HG02610 (cell line): Measurements from ENCODE around the gene CTTN.

Experiments used
- ATAC-seq: cut with Tn5 transposase; IDR thresholded peaks from one replicate; pipeline ENCODE4 v1.9.1; 2021; ENCODE audit warnings: mild to moderate bottlenecking, moderate library complexity; ENCODE audit not compliant: unreplicated experiment

CTTN gene

DNA sequence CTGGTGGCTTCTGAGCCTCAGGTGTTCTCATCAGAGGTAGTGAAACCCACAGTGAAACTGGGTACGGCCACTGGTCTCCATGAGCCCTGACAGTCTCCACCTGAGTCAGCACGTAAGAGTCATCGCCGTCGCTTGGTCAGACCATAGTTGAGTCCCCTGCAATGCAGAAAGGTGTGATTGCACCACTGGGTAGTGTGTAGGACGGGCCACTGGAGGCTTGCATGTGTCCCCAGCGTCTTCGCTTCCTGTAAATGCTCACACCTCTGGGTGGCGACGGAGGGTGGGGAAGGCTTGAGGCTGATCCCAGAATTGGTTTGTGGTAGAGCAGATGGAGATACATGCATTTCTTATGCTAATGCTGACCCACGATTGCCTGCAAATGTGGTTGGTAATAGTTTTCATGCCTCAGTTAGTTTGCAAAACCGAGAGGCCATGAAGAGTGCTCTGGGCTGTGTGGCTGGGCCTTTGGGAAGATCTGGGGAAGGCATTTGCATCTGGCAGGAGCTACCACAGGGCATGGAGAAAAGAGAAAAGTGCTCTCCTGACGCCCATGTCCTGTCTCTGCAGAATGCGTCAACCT is 26.5 kb downstream of the CTTN start:
- ATAC-seq: no peak

DNA sequence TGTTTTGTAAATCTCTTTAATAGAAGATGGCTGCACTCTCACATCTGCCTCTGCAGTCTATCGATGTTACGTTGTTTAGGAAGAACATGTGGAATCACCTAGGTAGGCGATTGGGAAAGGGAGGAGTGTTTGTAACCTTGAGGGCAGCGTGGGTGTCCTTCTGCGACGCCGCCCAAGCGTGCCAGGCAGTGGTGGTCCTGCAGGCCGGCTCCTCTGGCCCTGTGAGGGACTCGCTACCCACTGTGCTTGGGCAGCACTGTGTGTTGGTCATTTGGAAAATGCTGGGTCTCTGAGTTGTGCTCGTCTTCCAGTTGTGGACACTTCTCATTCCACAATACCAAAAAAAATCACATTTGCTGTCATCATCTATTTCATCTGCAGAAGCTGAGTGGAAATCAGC is 29.1 kb downstream of the CTTN start:
- ATAC-seq: no peak

DNA sequence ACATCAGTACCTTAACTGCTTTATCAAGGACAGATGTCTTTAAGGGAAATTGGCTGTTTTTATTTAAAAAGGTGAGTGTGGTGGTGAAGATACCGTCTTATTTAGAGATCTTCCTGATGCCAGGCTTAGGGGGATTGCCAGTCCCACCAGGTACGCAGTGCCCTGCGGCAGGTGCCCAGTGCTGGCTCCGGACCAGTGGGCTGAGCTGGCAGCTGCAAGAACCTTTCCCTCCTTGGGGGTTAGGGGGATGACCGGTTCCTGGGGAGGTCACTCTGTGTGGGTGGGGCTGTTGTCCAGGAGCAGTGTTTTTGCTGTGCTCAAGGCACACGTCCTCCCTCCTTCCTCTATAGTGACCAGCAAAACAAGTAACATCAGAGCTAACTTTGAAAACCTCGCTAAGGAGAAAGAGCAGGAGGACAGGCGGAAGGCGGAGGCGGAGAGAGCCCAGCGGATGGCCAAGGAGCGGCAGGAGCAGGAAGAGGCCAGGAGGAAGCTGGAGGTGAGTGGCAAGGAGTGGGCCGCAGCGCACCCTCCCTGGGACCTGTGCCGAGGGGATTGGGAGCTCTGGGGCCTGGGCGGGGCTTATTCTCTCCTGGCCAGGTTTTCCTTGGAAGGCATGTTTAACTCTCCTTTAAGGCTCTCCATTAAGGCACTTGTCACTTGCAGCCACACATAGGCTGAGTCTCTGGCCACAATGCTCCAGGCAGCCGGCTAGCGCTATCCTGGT is 30.5 kb downstream of the CTTN start:
- ATAC-seq: no peak

DNA sequence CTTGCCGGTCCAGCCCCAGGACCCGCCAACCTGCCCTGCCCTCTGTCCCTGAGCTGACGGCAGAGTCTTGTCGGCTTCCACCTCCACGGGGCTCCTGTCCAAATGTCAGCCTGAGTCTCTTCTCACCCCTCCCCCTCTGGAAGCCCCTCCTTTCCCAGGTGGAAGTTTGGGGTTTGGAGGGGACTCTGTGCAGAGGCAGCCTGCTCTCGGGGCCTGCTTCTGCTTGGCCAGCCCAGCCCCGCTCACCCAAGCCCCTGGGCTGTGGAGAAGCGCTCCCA is 31.0 kb downstream of the CTTN start:
- no peak for ATAC-seq

DNA sequence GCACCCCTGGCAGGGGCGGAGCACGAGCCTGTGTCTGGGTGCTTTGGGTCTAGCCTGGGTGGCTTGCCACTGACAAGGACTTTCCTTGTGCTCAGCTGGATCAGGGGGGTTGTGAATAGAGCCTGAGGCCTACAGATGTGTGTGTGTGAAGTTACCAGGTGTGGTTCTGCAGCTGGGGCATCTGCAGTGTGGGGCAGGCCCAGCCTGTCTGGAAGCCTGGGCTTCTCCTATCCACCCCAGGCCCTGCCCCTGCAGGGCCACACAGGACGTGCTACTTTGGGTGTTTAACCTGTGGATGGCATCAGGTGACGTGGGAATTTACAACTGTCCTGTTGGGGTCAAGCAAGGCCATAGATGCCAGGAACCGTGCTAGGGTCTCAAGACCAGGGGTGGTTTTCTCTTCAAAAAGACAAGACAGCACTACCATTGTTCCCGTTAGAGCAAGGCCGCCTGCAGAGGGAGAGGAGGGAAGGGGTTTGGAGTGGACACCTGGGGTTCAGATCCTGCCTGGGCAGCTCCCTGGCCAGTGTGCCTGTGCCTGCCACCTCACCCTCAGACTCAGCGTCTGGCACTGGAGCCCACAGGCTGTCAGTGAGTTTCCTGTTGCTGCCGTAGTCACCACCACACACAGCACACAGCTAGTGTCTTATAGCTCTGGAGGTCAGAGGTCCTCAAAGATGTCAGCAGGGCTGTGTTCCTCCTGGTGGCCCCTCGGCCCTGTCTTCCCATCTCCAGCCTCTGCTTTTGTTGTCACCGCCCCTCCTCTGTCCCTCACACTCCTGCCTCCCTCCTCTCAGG is 31.6 kb downstream of the CTTN start:
- no peak for ATAC-seq

DNA sequence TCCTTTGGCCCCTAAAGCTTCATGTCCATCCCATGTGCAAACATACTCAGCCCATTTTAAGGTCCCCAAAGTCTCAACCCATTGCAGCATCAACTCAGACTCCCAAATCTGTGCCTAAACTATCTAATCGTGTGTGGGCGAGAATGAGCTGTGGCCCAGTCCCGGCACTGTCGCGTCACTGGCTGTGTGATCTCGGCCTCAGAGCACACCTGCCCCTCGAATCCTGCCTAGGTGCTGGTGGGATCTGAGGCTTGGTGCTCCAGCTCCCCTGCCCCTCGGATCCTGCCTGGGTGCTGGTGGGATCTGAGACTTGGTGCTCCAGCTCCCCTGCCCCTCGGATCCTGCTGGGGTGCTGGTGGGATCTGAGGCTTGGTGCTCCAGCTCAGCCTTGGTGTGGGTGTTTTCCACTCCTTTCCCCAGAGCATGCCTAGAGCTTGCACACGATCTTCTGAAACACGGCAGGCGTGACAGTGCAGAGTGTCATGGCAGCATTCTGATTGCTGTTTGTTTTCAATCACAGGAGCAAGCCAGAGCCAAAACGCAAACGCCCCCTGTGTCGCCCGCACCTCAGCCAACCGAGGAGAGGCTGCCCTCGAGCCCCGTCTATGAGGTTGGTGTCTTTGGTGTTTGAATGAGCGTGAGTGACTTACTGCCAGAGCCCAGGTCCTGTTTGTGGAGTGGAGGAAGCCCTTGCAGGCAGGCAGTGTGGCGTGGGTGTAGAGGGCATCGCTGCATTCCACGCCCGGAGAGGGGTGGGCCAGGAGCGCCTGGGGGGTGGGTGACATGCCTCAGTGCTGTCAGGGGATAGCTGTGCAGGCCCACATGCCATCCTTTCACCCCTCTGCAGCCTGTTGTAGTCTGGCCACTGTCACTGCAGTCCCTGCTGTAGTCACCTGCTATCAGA is 32.6 kb downstream of the CTTN start:
- no peak for ATAC-seq

DNA sequence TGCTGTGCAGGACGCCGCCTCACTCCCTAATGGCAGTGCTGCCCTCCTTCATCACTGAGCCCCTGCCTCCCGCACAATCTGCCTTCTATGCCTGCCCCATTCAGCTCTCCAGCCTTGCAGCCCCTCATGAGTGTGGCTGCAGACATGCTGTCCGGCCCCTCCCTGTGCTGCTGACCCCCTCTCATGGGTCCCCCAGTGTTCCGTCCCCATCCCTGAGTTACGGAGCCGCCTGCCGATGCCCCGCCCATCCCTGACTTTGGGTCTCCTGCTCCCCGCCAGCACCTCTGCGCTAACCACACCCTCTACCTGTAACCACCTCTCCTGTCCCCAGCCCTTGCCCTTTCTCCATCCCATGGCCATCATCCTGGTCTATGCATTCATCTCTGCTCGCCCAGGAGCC is 33.3 kb downstream of the CTTN start:
- no peak for ATAC-seq

DNA sequence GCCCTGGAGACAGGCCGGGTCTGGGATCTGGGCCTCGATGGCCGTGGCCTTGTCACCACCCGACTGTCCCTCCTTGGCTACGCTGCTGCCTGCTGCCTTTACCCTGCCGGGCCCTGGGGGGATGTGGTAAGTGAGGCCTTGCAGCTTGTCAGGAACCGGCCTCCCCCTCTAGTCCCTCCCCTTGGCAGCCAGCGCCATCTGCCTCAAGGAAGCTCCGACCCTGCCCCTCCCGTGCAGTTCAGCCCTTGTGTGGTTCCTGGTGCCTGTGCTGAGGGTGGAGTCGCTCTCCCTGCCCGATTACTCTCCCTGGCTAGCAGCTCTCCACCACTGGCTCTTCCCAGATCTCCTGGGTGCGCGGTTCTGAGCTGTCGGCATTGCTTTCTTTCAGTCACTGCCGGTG is 33.7 kb downstream of the CTTN start:
- no peak for ATAC-seq

DNA sequence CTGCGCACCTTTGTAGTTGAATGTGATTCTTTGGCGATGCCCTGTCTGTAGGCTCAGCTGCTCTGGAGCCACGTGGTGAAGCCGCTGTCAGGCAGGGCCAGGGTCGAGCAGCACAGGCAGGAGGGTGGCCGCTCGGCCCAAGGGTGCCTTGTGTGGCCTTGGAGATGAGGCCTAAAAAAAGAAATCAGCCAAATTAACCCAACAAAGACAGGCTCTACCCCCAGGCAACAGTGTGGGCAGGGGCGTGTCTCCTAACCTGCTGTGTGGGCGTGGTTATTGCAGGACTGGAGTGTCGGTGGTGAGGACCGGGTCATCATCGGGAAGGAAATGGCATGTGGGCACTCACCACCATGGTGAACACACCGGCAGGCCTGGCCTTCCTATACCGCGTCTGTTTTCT is 34.3 kb downstream of the CTTN start:
- no peak for ATAC-seq

DNA sequence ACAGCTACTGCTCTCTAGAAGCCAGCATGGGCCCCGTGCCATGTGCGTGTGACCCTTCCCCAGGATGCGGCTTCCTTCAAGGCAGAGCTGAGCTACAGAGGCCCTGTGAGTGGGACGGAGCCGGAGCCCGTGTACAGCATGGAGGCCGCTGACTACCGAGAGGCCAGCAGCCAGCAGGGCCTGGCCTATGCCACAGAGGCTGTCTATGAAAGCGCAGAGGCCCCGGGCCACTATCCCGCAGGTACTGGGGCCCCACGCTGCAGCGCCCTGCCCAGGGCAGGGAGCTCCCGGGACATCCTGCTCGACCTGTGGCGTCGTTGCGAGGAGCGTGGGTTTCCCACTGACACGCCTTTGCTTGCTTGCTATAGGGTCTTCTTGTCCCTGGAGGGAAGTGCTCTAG is 34.7 kb downstream of the CTTN start:
- no peak for ATAC-seq

DNA sequence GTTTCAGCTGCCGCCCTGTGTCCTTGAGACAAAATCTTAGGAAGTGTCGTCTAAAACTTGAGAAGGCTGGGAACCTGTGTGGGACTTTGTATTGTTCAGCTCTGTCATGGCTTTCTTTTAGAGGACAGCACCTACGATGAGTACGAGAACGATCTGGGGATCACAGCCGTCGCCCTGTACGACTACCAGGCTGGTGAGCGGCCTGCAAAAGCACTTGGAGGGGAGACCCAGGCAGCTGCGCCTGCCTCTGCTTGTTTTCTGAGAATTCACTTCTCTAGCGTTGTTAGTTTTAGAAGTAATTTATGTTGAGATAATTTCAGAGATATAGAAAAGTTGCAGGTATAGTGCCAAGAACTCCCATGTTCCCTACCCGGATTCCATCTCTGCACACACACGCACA is 35.2 kb downstream of the CTTN start:
- ATAC-seq: no peak

DNA sequence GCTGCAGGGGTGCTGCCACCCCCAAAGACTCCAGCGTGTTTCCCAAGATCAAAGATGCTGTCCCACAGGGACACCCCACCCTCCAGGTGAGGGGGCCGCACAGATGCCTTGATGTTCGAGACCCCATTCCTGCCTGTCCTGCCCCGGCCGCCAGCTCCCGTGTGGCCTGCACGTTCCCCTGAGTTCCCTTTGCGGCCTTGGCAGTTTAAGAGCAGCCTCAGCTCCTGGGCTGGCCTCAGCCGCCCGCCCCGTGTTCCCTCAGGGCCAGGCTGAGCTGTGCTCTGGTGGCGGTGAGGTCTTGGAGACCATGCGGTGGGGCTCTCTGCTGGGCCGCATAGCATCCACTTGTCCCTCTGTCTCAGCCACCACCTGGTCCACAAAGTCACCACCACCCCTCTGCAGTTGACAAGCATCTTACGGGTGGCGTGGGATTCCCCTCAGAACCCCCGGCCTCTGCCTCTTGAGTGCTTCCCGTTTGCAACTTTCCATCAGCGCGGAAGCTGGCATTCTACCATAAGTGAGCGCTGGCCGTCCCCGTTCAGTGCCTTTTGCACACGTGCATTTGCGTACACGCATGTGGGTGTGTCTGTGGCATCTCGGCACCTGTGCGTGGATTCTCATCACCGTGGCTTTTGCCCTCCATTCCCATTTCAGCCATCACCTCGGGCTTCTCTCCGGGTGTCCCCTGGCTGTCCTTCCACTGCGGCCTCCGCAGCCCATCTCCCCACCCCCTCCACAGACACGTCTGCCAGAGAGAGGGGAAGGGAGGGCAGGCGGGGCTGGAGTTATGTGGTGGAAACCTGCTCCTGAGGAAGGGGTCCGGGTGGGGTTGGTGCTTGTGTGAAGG is 35.9 kb downstream of the CTTN start:
- ATAC-seq: no peak

DNA sequence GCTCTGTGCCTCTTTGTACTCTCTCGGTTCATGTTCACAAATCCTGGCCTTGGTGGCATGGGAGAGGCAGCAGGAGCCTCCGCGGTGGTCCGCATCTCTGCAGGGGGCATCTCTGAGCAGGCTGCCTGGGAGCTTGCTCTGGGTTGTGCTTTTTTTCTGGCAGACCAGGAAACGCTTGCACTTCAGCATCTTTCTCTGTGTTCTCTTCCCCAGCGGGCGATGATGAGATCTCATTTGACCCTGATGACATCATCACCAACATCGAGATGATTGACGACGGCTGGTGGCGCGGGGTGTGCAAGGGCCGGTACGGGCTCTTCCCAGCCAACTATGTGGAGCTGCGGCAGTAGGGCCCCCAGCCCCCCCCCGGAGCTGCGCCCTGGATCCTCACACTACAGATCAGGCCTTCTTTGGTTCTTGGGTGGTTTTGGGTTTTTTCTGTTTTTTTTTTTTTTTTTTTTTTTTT is 36.5 kb downstream of the CTTN start:
- no peak for ATAC-seq

DNA sequence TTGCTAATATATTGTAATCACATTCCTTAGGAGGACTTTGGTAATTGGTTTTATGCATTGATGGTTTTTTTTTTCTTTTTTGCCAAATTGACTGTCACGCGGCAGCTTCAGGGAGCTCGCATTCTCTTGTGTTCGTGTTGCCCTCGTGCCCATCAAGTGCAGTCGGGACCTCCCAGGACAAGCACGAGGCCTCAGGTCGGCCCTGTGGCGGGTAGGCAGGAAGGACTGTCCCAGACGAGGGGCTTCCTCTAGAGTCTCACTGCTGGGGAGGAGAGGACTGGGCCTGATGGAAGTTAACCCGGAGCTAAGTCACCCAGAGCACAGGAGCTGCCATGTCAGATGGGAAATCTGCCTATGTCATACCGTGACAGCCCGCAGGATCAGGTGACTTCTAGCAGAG is 37.0 kb downstream of the CTTN start:
- ATAC-seq: no peak

DNA sequence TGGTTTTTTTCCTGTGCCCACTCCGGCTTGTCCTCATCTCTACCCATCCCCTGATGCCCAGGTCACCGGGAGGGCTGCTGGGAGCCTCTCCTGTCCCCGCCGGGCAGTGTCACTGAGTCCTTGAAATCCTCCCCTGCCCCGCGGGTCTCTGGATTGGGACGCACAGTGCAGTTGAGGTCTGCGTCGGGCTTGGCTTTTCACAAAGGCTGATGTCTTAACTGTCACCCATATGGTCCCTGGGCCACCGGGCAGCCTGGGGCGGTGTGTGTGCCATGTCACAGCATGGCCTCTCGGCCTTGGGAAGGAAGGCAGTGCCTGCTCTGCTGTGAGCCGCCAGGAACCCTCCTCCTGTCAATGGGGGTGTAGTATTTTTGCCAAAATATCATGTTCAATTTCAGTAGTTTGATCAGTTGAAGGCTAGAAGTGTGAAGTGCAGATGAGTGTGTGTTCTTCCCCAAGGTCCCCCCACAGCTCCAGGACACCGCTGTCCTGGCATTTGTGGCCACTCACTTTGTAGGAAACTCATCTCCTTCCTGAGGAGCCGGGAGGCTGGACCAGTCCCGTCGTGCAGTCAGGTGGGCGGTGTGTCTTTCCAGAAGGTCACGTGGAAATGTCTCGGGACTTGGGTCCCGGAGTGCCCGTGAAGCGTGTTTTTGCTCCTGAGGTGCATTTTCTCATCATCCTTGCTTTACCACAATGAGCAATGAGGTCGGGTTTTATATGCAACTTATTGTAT is 37.6 kb downstream of the CTTN start:
- no peak for ATAC-seq

DNA sequence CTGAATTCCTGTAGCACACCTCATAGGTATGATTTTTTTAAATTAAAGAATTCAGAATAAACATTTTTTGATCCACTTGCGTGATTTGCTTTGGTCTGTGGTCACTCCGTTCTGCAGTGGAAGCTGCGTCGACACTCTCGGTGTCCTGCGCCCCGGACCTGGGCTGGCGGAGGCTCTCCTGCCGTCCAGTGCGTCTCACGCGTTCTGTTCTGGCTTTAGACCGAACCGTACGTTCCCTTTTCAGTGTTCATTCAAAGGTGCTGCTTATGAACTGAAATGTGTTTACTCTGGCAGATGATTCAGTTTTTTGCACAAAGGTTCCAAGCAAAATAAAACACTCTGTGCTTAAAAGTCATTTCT is 38.2 kb downstream of the CTTN start:
- no peak for ATAC-seq

DNA sequence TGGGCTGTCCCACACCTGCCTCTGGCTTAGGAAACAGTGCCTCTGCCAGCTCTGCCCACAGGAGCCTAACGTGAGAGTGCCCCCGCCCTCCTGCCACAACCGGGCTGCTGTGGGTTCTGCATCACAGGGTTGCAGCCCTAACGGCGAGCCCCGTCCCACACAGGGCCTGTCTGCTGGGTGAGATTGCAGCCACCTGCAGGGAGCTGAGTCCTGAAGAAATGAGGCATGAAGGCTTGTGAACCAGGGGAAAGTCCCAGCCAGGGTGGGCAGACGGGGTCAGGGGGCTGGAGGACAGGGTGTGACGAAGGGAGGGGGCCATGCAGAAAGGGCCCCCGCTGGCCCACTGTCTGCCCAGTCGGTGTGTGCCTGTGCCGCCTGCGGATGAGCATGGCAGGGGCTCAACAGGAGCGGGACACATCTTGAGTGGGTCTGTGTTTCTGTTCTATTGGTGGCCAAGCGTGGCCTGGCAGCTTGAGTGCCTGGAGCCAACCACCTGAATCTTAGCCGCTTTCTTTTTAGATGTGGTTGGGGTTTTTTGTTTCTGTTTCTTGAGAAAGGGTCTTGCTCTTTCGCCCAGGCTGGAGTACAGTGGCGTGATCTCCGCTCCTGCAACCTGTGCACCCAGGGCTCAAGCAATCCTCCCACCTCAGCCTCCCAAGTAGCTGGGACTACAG is 38.9 kb downstream of the CTTN start:
- ATAC-seq: no peak

DNA sequence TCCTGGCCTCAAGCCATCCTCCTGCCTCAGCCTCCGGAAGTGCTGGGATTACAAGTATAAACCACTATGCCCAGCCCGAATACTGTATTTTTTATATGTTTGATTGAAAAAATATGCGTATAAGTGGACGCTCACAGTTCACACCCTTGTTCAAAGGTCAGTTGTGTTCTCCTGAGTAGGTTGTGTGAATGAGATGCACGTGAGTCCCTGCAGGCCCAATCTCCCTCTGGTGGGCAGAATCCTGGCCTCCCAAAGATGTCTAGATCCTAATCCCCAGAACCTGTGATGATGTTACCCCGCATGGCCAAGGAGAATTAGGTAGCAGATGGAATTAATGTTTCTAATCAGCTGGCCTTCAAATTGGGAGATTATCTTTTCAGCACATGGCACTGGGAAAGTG is 41.9 kb downstream of the CTTN start:
- no peak for ATAC-seq

DNA sequence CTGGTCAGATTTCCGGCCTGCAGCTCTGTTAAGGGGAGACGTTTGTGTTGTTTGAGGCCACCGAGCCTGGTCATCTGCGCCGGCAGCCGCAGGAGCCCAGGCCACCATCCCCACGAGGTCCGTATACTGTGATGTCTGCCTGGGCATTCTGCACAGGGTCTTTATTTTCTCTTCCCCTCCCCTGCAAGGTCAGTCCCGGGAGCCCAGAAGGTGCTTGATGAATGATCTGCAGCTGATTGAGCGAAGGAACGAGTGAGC is 45.4 kb downstream of the CTTN start:
- ATAC-seq: no peak

DNA sequence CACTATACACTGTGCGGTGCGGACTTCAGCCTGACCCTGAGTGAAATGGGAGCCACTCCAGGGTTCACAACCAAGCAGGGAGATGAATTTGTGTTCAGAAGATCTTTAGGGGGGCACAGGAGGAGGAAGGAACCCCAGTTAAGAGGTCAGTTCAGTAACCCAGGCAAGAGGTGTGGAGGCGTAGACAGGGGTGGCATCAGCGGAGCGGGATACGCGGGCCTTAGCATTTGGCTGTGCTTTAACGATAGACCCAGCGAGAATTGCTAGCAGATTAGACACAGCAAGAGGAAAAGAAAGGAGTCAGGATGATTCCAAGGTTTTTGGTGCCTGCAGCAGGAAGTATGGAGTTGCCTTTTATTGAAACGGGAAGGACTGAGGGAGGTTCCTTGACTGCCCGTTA is 46.8 kb downstream of the CTTN start:
- no peak for ATAC-seq
